ENCODE data around the gene SLC26A8. TPM values are rescaled to one million over a fixed set of nuclear protein-coding genes. Genes with fewer than 3 reads are reported as not detected.

The SLC26A8 gene
- total RNA-seq, 1 experiment from 2014 or later = 1.8 TPM

DNA sequence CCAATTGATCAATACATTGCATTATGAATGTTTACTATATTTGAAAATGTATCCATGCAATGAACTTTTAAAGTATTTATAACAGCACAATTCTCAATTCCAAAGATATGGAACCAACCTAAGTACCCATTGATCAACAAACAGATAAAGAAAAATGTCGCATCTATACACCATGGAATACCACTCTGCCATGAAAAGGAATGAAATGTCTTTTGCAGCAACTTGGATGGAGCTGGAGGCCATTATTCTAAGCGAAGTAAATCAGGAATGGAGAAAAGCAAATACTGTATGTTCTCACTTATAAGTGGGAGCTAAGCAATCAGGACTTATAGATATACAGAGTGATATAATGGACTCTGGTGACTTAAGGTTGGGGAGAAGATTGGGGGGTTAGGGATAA, 126.4 kb downstream of the SLC26A8 start:
- BruUV-seq (replicated peaks) = no TSS peak
- Mint-ChIP-seq H3K4me3 (ENCODE audit: unreplicated experiment) (no peak overlapping the region), H3K27me3 (ENCODE audit: insufficient read depth, unreplicated experiment) (no peaks in the 10 kb centered on the region), H3K9me3 (ENCODE audit: unreplicated experiment) (peaks cover 9% of the 10 kb centered on the region), H3K36me3 (ENCODE audit: insufficient read depth, unreplicated experiment) (peaks cover 53% of the 10 kb centered on the region), H3K27ac (ENCODE audit: unreplicated experiment) (no peak overlapping the region), H3K4me1 (ENCODE audit: low read depth, unreplicated experiment) (peaks cover 37% of the 10 kb centered on the region)
- ChIA-PET POLR2A (no interaction called here), CTCF (no interaction called here)
- Histone ChIP-seq H3K4me3 (ENCODE audit: low read depth, low read length) (no peak overlapping the region), H3K36me3 (ENCODE audit: control insufficient read depth, insufficient read depth, low read length) (no peaks in the 10 kb centered on the region; the same call in 1 of the 2 replicates), H3K4me1 (peaks cover 34% of the 10 kb centered on the region), H3K27me3 (replicated peaks; ENCODE audit: control insufficient read depth, insufficient read depth, low read length) (no peaks in the 10 kb centered on the region), H3K9me3 (no peaks in the 10 kb centered on the region)
- intact Hi-C loops (cut with micrococcal nuclease; ENCODE audit: unreplicated experiment) = no loop called here
- TF ChIP-seq, protein P1, sequence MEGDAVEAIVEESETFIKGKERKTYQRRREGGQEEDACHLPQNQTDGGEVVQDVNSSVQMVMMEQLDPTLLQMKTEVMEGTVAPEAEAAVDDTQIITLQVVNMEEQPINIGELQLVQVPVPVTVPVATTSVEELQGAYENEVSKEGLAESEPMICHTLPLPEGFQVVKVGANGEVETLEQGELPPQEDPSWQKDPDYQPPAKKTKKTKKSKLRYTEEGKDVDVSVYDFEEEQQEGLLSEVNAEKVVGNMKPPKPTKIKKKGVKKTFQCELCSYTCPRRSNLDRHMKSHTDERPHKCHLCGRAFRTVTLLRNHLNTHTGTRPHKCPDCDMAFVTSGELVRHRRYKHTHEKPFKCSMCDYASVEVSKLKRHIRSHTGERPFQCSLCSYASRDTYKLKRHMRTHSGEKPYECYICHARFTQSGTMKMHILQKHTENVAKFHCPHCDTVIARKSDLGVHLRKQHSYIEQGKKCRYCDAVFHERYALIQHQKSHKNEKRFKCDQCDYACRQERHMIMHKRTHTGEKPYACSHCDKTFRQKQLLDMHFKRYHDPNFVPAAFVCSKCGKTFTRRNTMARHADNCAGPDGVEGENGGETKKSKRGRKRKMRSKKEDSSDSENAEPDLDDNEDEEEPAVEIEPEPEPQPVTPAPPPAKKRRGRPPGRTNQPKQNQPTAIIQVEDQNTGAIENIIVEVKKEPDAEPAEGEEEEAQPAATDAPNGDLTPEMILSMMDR (IDR thresholded peaks at IDR 0.05; ENCODE audit: insufficient read depth in 1 of 2, low read depth in 1 of 2, low read length in 1 of 2, severe bottlenecking in 1 of 2, unreplicated experiment in 1 of 2) = no peak
- no peak for DNase-seq

DNA sequence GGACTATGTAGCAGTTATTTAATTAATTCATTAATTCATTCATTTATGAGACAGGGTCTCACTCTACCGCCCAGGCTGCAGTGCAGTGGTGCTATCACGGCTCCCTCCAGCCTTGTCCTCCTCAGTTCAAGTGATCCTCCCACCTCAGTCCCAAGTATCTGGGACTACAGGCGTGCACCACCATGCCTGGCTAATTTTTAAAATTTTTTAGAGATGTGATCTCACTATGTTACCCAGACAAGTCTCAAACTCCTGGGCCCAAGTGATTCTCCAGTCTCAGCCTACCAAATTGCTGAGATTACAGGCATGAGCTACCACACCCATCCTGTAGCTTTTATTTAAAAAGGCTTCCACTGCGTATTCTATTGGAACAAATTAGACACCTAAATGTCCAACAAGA, 127.0 kb downstream of the SLC26A8 start:
- Histone ChIP-seq H3K36me3 (ENCODE audit: control insufficient read depth, insufficient read depth, low read length) (no peaks in the 10 kb centered on the region; the same call in 1 of the 2 replicates), H3K4me1 (peaks cover 34% of the 10 kb centered on the region), H3K9me3 (no peaks in the 10 kb centered on the region), H3K27me3 (replicated peaks; ENCODE audit: control insufficient read depth, insufficient read depth, low read length) (no peaks in the 10 kb centered on the region), H3K4me3 (ENCODE audit: low read depth, low read length) (no peak overlapping the region)
- BruUV-seq (replicated peaks) = no TSS peak
- TF ChIP-seq, protein P1 (IDR thresholded peaks at IDR 0.05; ENCODE audit: insufficient read depth in 1 of 2, low read depth in 1 of 2, low read length in 1 of 2, severe bottlenecking in 1 of 2, unreplicated experiment in 1 of 2) = no peak
- Mint-ChIP-seq H3K27ac (ENCODE audit: unreplicated experiment) (no peak overlapping the region), H3K4me3 (ENCODE audit: unreplicated experiment) (no peak overlapping the region), H3K9me3 (ENCODE audit: unreplicated experiment) (peaks cover 9% of the 10 kb centered on the region), H3K4me1 (ENCODE audit: low read depth, unreplicated experiment) (peaks cover 37% of the 10 kb centered on the region), H3K27me3 (ENCODE audit: insufficient read depth, unreplicated experiment) (no peaks in the 10 kb centered on the region), H3K36me3 (ENCODE audit: insufficient read depth, unreplicated experiment) (peaks cover 48% of the 10 kb centered on the region)
- no peak for DNase-seq
- ChIA-PET POLR2A (no interaction called here), CTCF (no interaction called here)
- intact Hi-C loops (cut with micrococcal nuclease; ENCODE audit: unreplicated experiment) = no loop called here

DNA sequence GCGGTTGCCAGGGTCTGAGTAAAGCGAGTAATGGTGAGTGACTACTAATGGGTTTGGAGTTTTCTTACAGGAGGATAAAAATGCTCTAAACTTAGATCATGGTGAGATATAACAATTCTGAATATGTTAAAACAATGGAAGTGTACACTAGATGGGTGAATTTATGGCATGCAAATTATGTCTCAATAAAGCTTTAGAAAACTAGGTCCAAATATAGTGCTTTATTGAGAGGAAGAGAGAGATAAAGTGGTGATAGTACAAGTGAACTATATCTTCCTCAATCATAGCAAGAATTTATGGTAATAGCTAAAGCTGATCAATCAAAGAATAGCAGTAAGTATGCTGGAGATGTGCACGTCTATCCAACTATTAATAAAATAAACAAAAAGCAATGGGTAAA, 127.4 kb downstream of the SLC26A8 start:
- DNase-seq = no peak
- Mint-ChIP-seq H3K27me3 (ENCODE audit: insufficient read depth, unreplicated experiment) (no peaks in the 10 kb centered on the region), H3K4me1 (ENCODE audit: low read depth, unreplicated experiment) (peaks cover 37% of the 10 kb centered on the region), H3K36me3 (ENCODE audit: insufficient read depth, unreplicated experiment) (peaks cover 48% of the 10 kb centered on the region), H3K9me3 (ENCODE audit: unreplicated experiment) (peaks cover 9% of the 10 kb centered on the region), H3K27ac (ENCODE audit: unreplicated experiment) (no peak overlapping the region), H3K4me3 (ENCODE audit: unreplicated experiment) (no peak overlapping the region)
- TF ChIP-seq, protein P1 (IDR thresholded peaks at IDR 0.05; ENCODE audit: insufficient read depth in 1 of 2, low read depth in 1 of 2, low read length in 1 of 2, severe bottlenecking in 1 of 2, unreplicated experiment in 1 of 2) = no peak
- Histone ChIP-seq H3K36me3 (ENCODE audit: control insufficient read depth, insufficient read depth, low read length) (no peaks in the 10 kb centered on the region; the same call in 1 of the 2 replicates), H3K4me1 (peaks cover 34% of the 10 kb centered on the region), H3K9me3 (no peaks in the 10 kb centered on the region), H3K27me3 (replicated peaks; ENCODE audit: control insufficient read depth, insufficient read depth, low read length) (no peaks in the 10 kb centered on the region), H3K4me3 (ENCODE audit: low read depth, low read length) (no peak overlapping the region)
- CTCF ChIA-PET = no interaction called here
- intact Hi-C loops (cut with micrococcal nuclease; ENCODE audit: unreplicated experiment) = no loop called here
- POLR2A ChIA-PET = no interaction called here
- no TSS peak for BruUV-seq (replicated peaks)

Measured in Caco-2 (cell line).